HCT116 (cell line): ENCODE data around the gene BAG2.

Experiments used
- EZH2 ChIP-seq: fragments of 200-600 bp; sonication (generic); IDR thresholded peaks from 2 replicates; pipeline ENCODE4 v1.6.1; 2017; ENCODE audit warnings: antibody characterized with exemption, mixed run types
- POLR2AphosphoS5 ChIP-seq: IDR thresholded peaks from 2 replicates; pipeline ENCODE4 v1.6.1; 2011; ENCODE audit warnings: mild to moderate bottlenecking, low read depth, low read length, moderate library complexity
- TF ChIP-seq, protein P1 (sequence below), 3 experiments: fragments of 200-600 bp in 1 of 3; sonication (generic) in 1 of 3; IDR thresholded peaks in 2 of 3; conservative IDR thresholded peaks in 1 of 3; 2 replicates each; pipeline ENCODE4 v1.5.1; 2012 to 2017; ENCODE audit warnings: low read depth in 2 of 3, low read length in 2 of 3, antibody characterized with exemption in 1 of 3, borderline replicate concordance in 1 of 3, control low read depth in 1 of 3, mild to moderate bottlenecking in 1 of 3, mixed read lengths in 1 of 3, mixed run types in 1 of 3, moderate library complexity in 1 of 3; ENCODE audit not compliant: insufficient read depth in 1 of 3

- TF ChIP-seq POLR2AphosphoS5: no peak
- TF ChIP-seq, protein P1, sequence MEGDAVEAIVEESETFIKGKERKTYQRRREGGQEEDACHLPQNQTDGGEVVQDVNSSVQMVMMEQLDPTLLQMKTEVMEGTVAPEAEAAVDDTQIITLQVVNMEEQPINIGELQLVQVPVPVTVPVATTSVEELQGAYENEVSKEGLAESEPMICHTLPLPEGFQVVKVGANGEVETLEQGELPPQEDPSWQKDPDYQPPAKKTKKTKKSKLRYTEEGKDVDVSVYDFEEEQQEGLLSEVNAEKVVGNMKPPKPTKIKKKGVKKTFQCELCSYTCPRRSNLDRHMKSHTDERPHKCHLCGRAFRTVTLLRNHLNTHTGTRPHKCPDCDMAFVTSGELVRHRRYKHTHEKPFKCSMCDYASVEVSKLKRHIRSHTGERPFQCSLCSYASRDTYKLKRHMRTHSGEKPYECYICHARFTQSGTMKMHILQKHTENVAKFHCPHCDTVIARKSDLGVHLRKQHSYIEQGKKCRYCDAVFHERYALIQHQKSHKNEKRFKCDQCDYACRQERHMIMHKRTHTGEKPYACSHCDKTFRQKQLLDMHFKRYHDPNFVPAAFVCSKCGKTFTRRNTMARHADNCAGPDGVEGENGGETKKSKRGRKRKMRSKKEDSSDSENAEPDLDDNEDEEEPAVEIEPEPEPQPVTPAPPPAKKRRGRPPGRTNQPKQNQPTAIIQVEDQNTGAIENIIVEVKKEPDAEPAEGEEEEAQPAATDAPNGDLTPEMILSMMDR (IDR thresholded peaks at IDR 0.05 in 2 of 3, conservative IDR thresholded peaks at IDR 0.05 in 1 of 3; ENCODE audit: borderline replicate concordance in 1 of 3, insufficient read depth in 1 of 3, low read depth in 2 of 3, low read length in 2 of 3): no peak
- TF ChIP-seq EZH2: no peak
These were observed 35.0 kb downstream of the BAG2 start for GRCh38 chr6:57207141-57207540.
